Calu3 (cell line): ENCODE measurements around the gene PJA2. TPM values are rescaled to one million over a fixed set of nuclear protein-coding genes. Genes with fewer than 3 reads are reported as not detected.

ENCODE experiments used
- BruUV-seq: library from RNA; stranded (reverse); fragments of 400-500 nt; replicated peaks from 2 replicates; lab custom pipeline; 2021; lab: Mats Ljungman, UMichigan
- CTCF ChIA-PET: fragments of 300-600 bp; sonication (Branson Sonifier 250); formaldehyde crosslinking; loops from one replicate; lab custom pipeline; 2022; ENCODE audit warnings: antibody characterized with exemption; lab: Charles Lee
- DNase-seq: peaks from one replicate; pipeline ENCODE4 v3.0.0; 2022
- H3K27ac Mint-ChIP-seq: one replicate; pipeline ENCODE4 v1.8.0; 2022; ENCODE audit warnings: mixed read lengths; ENCODE audit not compliant: unreplicated experiment
- H3K27me3 Mint-ChIP-seq: one replicate; pipeline ENCODE4 v1.8.0; 2022; ENCODE audit warnings: mixed read lengths; ENCODE audit not compliant: unreplicated experiment
- H3K36me3 Mint-ChIP-seq: one replicate; pipeline ENCODE4 v1.8.0; 2022; ENCODE audit warnings: mild to moderate bottlenecking, moderate library complexity, mixed read lengths; ENCODE audit not compliant: insufficient read depth, unreplicated experiment
- H3K4me1 Mint-ChIP-seq: one replicate; pipeline ENCODE4 v1.8.0; 2022; ENCODE audit warnings: mild to moderate bottlenecking, low read depth, mixed read lengths; ENCODE audit not compliant: unreplicated experiment
- H3K4me3 Mint-ChIP-seq: one replicate; pipeline ENCODE4 v1.8.0; 2022; ENCODE audit warnings: mild to moderate bottlenecking, low read depth, moderate library complexity, mixed read lengths; ENCODE audit not compliant: unreplicated experiment
- H3K9me3 Mint-ChIP-seq: one replicate; pipeline ENCODE4 v1.8.0; 2022; ENCODE audit warnings: low read depth, mixed read lengths; ENCODE audit not compliant: unreplicated experiment
- intact Hi-C: fragments of 100-400 bp; cut with micrococcal nuclease; formaldehyde crosslinking; loops from one replicate; pipeline ENCODE4 v1.10.0; 2022; ENCODE audit not compliant: unreplicated experiment
- total RNA-seq: library from RNA; stranded (reverse); gene quantifications from 2 replicates; pipeline ENCODE4 v1.2.3, GENCODE V29; 2022
- TF ChIP-seq, protein P1 (sequence below): fragments of 200-600 bp; IDR thresholded peaks from one replicate; pipeline ENCODE4 v1.8.0; 2022; ENCODE audit warnings: antibody characterized with exemption; ENCODE audit not compliant: unreplicated experiment

The PJA2 gene
- total RNA-seq, 1 experiment from 2014 or later, result 89.0 TPM

DNA sequence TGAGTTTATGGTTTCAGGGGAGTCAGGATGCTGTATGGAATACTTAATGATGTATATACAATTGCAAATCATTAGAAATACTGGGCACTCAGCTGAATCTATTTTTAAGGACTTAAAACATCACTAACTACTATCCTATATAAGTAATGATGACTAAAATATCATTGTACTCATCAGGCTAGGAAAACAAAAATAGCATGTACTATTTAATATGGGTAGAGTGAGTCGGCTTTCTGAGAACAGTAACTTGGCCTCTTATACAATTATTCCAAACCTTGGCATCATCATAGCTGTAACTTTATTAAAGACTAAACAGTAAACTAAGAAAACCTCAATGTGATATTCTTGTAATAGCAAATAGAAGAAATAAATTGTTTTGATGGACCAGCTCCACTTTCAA is 94.5 kb downstream of the PJA2 start:
- no peak for DNase-seq
- intact Hi-C loops, result loop anchor here (10.0 kb wide), 1 partner anchor 660 kb away; no protein-coding TSS in a partner anchor
- Mint-ChIP-seq H3K4me1 (peaks cover 39% of the 10 kb centered on the region), H3K4me3 (no peak overlapping the region), H3K27ac (peak overlapping the region; percentile 57), H3K36me3 (peaks cover 18% of the 10 kb centered on the region), H3K9me3 (no peaks in the 10 kb centered on the region), H3K27me3 (no peaks in the 10 kb centered on the region)
- no TSS peak for BruUV-seq
- CTCF ChIA-PET, result no interaction called here
- TF ChIP-seq, protein P1, sequence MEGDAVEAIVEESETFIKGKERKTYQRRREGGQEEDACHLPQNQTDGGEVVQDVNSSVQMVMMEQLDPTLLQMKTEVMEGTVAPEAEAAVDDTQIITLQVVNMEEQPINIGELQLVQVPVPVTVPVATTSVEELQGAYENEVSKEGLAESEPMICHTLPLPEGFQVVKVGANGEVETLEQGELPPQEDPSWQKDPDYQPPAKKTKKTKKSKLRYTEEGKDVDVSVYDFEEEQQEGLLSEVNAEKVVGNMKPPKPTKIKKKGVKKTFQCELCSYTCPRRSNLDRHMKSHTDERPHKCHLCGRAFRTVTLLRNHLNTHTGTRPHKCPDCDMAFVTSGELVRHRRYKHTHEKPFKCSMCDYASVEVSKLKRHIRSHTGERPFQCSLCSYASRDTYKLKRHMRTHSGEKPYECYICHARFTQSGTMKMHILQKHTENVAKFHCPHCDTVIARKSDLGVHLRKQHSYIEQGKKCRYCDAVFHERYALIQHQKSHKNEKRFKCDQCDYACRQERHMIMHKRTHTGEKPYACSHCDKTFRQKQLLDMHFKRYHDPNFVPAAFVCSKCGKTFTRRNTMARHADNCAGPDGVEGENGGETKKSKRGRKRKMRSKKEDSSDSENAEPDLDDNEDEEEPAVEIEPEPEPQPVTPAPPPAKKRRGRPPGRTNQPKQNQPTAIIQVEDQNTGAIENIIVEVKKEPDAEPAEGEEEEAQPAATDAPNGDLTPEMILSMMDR, result no peak

DNA sequence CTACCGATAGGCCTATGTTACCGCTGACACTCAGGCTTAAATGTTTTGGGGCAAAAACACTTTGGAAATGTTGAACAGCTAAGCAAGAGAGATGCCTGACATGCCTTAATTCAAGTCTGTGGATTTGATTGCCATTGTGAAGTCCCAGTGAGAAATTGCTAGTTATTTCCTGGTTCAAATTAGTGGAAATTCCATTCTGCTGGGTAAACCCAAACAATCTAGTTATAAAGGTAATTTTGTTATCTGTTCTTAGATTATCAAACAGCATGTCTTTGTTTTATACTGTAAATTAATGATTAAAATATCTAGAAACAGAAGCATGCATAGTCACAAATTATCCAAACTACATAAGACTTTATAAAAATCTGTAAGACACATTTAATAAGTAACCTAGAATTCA is 96.6 kb downstream of the PJA2 start:
- Mint-ChIP-seq H3K27ac (peak overlapping the region; percentile 91), H3K4me1 (peaks cover 55% of the 10 kb centered on the region), H3K4me3 (peak overlapping the region; percentile 4), H3K9me3 (no peaks in the 10 kb centered on the region), H3K27me3 (no peaks in the 10 kb centered on the region), H3K36me3 (peaks cover 18% of the 10 kb centered on the region)
- TF ChIP-seq, protein P1, result no peak
- CTCF ChIA-PET, result interaction anchor here (1.3 to 1.4 kb wide), 2 partner anchors 154 to 671 kb away, joined by 3 read pairs; no protein-coding TSS in a partner anchor
- DNase-seq, result peak; percentile 34
- BruUV-seq, result no TSS peak
- intact Hi-C loops, result loop anchor here (1.0 to 10.0 kb wide), 5 partner anchors 97 to 658 kb away; no protein-coding TSS in a partner anchor

DNA sequence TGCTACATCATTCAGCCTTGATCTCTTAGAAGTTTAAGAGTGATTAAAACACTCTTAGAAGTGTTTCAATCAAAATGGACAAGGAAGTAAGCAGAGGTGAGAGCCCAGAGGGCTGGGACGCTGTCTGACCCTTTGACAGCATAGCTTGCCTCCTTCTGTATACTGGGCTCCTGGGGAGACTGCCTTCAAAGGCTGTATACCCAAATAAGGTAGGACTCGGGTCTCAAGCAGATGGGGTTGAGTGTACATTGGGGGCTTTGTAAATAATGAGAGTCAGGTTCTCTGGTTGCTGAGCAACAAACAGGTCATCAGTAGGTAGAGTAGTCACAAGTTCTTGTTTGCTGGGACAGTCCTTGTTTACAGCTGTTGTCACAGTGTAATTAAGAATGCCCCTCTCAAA is 97.1 kb downstream of the PJA2 start:
- peaks cover 56% of the 10 kb centered on the region for H3K4me1 Mint-ChIP-seq
- TF ChIP-seq, protein P1, result no peak
- H3K9me3 Mint-ChIP-seq, result no peaks in the 10 kb centered on the region
- no peak overlapping the region for H3K4me3 Mint-ChIP-seq
- intact Hi-C loops, result loop anchor here (1.0 to 10.0 kb wide), 5 partner anchors 98 to 658 kb away; no protein-coding TSS in a partner anchor
- H3K27me3 Mint-ChIP-seq, result no peaks in the 10 kb centered on the region
- DNase-seq, result peak; percentile 46
- CTCF ChIA-PET, result interaction anchor here (1.3 to 1.4 kb wide), 2 partner anchors 154 to 671 kb away, joined by 3 read pairs; no protein-coding TSS in a partner anchor
- BruUV-seq, result no TSS peak
- peak overlapping the region; percentile 91 for H3K27ac Mint-ChIP-seq
- H3K36me3 Mint-ChIP-seq, result peaks cover 18% of the 10 kb centered on the region

DNA sequence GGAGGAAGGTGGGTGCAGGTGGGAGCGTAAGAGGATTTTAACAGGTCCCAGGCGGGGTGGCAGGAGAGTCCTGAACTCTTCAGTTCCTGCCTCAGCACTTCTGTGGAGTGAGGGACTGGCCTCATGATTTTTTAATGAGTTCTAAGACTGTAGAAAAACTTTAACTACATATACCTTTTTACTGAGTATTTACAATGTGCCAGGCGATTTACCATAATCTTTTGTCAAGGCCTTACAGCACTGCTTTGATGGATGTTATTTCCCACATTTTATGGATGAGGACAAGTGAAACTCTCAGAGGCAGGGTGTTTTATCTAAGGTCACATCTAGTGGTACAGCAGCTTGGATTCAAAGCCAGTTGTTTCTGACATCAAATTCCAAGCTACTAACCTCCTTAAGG is 99.5 kb downstream of the PJA2 start:
- TF ChIP-seq, protein P1, result no peak
- intact Hi-C loops, result loop anchor here (10.0 kb wide), 1 partner anchor 656 kb away; no protein-coding TSS in a partner anchor
- CTCF ChIA-PET, result no interaction called here
- H3K27me3 Mint-ChIP-seq, result no peaks in the 10 kb centered on the region
- no peak for DNase-seq
- H3K4me3 Mint-ChIP-seq, result no peak overlapping the region
- no TSS peak for BruUV-seq
- peaks cover 56% of the 10 kb centered on the region for H3K4me1 Mint-ChIP-seq
- H3K9me3 Mint-ChIP-seq, result no peaks in the 10 kb centered on the region
- H3K27ac Mint-ChIP-seq, result peak overlapping the region; percentile 91
- H3K36me3 Mint-ChIP-seq, result peaks cover 18% of the 10 kb centered on the region
